Fibroblast of skin of right quadriceps (primary cell): ENCODE data around the gene KLF2.
"Not testable (repeated sequence)": the region's sequence is repeated elsewhere in the genome, so short reads cannot be mapped to it uniquely, and the experiment has no call there.

Experiments used
- DNase-seq: peaks from one replicate; pipeline ENCODE4 v3.0.0-alpha.2; 2013

The KLF2 gene

DNA sequence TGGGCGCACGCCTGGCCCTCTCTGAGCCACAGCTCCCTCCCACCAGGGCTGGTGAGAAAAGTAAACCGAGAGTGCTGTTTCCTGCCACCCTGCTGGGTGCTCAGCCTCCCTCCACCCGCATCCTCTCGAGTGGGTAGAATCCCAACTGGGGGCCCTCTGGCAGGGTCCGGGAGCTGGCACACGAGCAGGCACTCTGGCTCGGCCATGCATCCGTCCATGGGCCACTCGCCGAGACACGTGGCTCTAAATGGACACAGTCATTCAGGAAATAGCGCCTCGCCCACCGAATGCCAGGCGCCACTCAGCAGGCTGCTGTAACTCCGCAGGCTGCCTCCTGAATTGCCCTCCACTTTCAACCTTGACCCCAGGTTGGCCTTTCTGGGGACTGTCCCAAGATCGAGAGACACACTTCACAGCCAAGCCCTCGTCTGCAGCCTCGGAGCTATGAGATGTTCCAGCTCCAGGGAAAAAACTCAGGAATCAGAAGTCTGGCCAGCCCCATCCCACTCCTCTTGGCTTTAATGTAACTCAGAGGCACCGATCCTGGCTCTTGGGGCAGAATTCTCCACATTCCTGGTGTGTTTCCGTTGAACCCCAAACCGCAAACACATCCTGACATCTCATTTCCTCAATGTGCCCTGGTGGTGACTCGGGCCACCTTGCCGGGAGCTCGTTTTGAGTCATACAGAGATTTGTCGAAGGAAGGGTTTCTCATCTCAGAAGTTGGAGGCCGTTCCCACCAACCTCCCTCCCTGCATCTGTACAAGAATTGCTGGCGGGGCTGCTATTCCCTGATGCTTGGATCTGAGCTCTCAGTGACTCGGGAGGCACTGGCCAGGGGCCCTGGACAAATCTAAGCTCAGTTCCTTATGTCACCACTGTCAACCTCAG is 14.1 kb downstream of the KLF2 start:
- peak; percentile 97 for DNase-seq

DNA sequence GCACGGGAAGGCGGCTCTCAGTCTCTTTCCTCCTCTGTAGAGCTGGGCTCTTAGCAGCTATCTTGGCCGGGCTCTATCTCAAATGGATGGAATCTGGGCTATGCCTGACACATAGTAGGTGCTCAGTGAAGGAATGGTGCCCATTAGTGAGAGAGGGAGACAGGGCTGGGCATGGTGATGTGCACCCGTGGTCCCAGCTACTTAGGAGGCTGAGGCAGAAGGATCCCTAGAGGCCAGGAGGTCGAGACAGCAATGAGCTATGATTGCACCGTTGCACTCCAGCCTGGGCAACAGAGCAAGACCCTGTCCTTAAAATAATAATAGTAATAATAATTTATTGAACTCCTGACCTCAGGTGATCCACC is 14.7 kb downstream of the KLF2 start:
- DNase-seq, result no peak

GRCh38 chr19:16340092-16340491 is 15.5 kb downstream of the KLF2 start:
- no peak for DNase-seq

DNA sequence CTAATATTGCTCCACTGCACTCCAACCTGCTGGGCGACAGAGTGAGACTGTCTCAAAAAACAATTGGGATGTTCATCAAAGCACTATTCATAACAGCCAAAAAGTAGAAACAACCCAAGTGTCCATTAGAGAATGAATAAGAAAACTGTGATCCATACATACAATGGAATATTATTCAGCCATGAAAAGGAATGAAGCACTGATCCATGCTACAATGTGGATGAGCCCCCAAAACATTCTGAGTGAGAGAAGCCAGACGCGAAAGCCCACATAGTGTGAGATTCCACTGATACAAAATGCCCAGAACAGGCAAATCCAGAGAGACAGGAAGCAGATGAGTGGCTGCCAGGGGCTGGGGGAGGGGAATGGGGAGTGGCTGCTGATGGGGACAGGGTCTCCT is 16.0 kb downstream of the KLF2 start:
- no peak for DNase-seq

DNA sequence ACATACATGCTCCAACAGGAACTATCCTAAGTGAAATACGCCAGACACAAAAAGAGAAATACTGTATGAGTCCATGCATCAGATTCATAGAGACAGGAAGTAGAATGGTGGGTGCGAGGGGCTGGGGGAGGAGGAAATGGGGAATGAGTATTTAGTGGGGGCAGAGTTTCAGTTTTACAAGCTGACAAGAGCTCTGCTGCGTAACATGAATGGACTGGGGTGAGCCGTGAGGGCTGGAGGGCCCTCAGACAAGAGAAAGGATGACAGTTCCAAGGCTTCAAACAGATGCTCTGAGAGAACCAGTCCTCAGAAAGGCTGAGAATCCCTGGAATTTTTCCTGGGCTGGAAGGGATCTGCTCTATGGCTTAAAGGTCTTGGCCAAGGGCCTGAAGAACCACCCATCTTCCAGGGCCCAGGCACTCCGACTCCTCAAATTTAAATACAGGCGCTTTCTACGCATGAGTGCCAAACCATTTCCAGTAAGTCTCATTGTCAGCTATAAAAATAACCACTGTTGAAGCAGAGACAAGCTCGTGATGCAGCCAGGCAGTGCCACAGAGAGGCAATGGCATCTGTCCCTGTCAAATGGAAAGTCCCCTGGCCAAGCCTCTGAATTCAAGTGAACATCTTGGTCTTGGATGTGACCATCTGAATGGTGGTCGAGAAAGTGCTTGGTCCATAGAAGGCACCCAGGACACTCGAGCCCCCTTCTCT is 17.5 kb downstream of the KLF2 start:
- peak; percentile 28 for DNase-seq

GRCh38 chr19:16343156-16343555 is 18.5 kb downstream of the KLF2 start:
- no peak for DNase-seq

- DNase-seq, result no peak
These were observed 20.8 kb downstream of the KLF2 start for GRCh38 chr19:16345457-16345856.

GRCh38 chr19:16347099-16347498 is 22.5 kb downstream of the KLF2 start:
- not testable (repeated sequence) for DNase-seq

DNA sequence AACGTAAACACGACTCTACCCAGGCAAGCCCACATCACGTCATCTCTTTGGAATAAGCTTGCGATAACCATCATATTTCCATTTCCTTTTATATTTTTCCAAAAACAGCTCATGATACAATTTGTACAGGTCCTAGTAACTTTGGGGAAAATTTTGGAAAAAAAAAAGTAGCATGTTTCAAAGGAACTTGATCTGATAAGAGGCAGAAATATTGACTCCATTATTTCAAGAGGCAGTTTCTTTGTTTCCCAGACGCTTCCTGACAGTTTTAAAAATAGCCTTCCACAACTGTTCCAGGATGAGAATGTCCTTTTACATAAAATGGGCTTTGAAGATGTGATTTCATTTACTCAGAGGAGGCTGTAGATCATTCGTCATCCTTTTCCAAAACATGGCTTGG is 23.1 kb downstream of the KLF2 start:
- DNase-seq, result no peak

DNA sequence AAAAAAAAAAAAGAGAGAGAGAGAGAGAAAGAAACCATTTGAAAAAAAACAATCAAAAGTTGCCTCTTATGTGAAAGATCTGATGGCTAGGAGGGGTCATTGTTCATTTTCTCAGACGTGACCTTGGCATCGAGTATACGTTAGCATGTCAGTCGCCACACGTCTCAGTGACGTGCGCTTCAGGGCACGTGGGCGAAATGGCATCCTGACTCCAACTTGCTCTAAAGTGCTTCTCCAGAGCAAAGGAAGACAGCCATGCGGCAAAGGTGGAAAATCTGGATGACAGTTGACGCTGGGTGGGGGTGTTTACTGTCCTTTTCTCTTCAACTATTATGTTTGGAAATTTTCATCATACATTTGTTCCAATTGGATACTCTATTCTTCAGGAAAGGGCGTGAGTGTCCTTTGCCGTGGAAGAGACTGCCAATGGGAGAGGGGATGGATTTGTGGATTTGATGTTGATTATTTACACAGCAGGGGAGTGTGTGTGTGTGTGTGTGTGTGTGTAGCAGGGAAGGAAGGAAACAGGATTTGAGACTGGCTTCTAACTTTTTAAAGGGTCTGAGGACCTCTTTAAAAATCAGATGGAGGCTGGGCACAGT is 25.0 kb downstream of the KLF2 start:
- DNase-seq, result no peak

GRCh38 chr19:16351133-16351809 is 26.6 kb downstream of the KLF2 start:
- DNase-seq, result peak; percentile 47

GRCh38 chr19:16355293-16356043 is 30.8 kb downstream of the KLF2 start:
- no peak for DNase-seq

GRCh38 chr19:16358456-16358855 is 33.8 kb downstream of the KLF2 start:
- no peak for DNase-seq

- no peak for DNase-seq
These were observed 34.4 kb downstream of the KLF2 start for GRCh38 chr19:16359074-16359473.

DNA sequence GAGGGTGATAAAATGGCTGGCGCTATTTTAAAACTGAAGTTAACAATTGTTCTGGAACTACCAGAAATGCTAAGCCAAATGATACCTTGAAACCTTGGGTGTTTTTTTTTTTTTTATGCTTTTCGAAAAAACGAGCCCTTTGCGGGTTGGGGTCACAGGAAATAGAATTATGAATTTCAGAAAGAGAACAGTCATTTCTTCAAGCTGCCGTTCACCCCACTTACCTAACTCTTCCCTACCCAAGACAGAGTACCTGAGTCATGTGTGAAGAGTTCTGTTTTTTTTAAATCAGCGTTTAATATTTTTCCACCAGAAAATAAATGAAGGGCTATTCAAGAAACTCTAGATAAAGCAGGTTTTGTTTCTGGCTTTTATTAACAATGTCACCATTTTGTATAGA is 35.3 kb downstream of the KLF2 start:
- no peak for DNase-seq

- no peak for DNase-seq
These were observed 36.1 kb downstream of the KLF2 start for GRCh38 chr19:16360738-16361137.

DNA sequence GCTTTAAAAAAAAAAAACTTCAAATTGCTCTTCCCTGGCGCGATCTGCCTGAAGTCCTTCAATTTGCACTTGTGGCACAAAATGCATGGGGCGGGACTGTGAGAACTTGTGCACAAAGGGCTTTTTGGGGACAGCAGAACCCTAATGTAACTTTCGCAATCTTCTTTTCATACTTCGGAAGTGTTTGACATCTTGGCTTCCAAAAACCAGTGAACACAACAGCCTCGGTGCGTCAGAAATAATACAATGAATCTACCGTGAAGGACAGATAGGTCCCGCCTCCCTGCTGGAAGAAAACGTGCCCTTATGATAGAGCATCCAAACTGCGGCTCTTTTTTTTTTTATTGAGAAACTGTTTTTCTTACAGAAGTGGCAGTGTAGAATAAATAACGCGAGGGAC is 36.6 kb downstream of the KLF2 start:
- DNase-seq, result no peak

- no peak for DNase-seq
These were observed 37.3 kb downstream of the KLF2 start for GRCh38 chr19:16361926-16362325.

GRCh38 chr19:16363133-16363851 is 38.7 kb downstream of the KLF2 start:
- no peak for DNase-seq

DNA sequence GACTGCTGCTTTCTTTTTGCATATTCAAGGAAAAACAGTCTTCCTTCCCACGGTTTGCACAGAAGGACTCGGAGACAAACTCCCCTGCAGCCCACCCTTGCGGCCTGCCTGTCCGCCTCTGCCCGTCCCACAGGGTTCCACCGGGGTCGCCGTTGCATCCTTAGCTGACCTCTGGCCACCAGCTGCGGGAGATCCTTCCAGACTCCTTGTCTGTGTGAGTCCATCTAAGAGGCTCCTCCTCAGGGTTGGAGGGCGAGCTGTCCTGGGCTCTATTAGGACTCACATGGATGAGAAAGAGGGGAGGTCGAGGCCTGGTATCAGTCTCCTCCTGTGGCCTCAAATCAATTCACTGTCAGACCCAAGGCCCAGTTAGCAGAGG is 39.2 kb downstream of the KLF2 start:
- no peak for DNase-seq

- no peak for DNase-seq
These were observed 39.7 kb downstream of the KLF2 start for GRCh38 chr19:16364231-16364865.
